Keratinocyte (primary cell): ENCODE data around the gene USP37. TPM values are rescaled to one million over a fixed set of nuclear protein-coding genes. Genes with fewer than 3 reads are reported as not detected.

Experiments
- DNase-seq: peaks from one replicate; pipeline ENCODE4 v3.0.0-alpha.2; 2011; ENCODE audit warnings: low read depth, missing footprints, low spot score
- FAIRE-seq: peaks from 2 replicates; lab custom pipeline; 2011; peaks lifted over from hg19 to GRCh38; lab: Jason Lieb, UNC
- H2AFZ ChIP-seq: 2 replicates; pipeline ENCODE4 v1.6.0; 2012; ENCODE audit warnings: low read length, control low read depth, inconsistent platforms; ENCODE audit not compliant: control insufficient read depth
- H3K27ac ChIP-seq: 2 replicates; pipeline ENCODE4 v1.5.1; 2011; ENCODE audit warnings: low read length; ENCODE audit not compliant: control insufficient read depth, insufficient read depth
- H3K27me3 ChIP-seq: 3 replicates; pipeline ENCODE4 v1.6.0; 2011; ENCODE audit warnings: low read length; ENCODE audit not compliant: control insufficient read depth, insufficient read depth; ENCODE audit errors: extremely low read depth
- H3K36me3 ChIP-seq, 2 experiments: 2 replicates in 1 of 2; 3 replicates in 1 of 2; pipeline ENCODE4 v1.5.1; 2011; ENCODE audit warnings: low read length in 2 of 2, mild to moderate bottlenecking in 1 of 2; ENCODE audit not compliant: control insufficient read depth in 2 of 2, insufficient read depth in 2 of 2; ENCODE audit errors: extremely low read depth in 1 of 2
- H3K4me1 ChIP-seq: 3 replicates; pipeline ENCODE4 v1.5.1; 2011; ENCODE audit warnings: low read length; ENCODE audit not compliant: control insufficient read depth, insufficient read depth; ENCODE audit errors: extremely low read depth
- H3K4me2 ChIP-seq: 3 replicates; pipeline ENCODE4 v1.6.0; 2011; ENCODE audit warnings: low read depth, low read length; ENCODE audit not compliant: control insufficient read depth, insufficient read depth; ENCODE audit errors: extremely low read depth
- H3K4me3 ChIP-seq, 3 experiments: fragments of 200-600 bp in 1 of 3; sonication (generic) in 1 of 3; 2 replicates in 2 of 3; 3 replicates in 1 of 3; pipeline ENCODE4 v1.5.1; 2011 to 2016; ENCODE audit warnings: low read length in 3 of 3, mild to moderate bottlenecking in 3 of 3, control low read depth in 2 of 3, inconsistent platforms in 1 of 3, low read depth in 1 of 3, mixed read lengths in 1 of 3, mixed run types in 1 of 3, moderate library complexity in 1 of 3; ENCODE audit not compliant: control insufficient read depth in 2 of 3, insufficient read depth in 2 of 3; ENCODE audit errors: extremely low read depth in 1 of 3
- H3K79me2 ChIP-seq: 2 replicates; pipeline ENCODE4 v1.6.0; 2012; ENCODE audit warnings: low read length; ENCODE audit not compliant: control insufficient read depth, insufficient read depth
- H3K9ac ChIP-seq: 3 replicates; pipeline ENCODE4 v1.6.0; 2011; ENCODE audit warnings: low read length; ENCODE audit not compliant: control insufficient read depth, insufficient read depth; ENCODE audit errors: extremely low read depth
- H3K9me1 ChIP-seq: 3 replicates; pipeline ENCODE4 v1.6.0; 2011; ENCODE audit warnings: low read length; ENCODE audit not compliant: control insufficient read depth, insufficient read depth; ENCODE audit errors: extremely low read depth
- H3K9me3 ChIP-seq: 2 replicates; pipeline ENCODE4 v1.5.1; 2012; ENCODE audit warnings: low read depth, low read length; ENCODE audit not compliant: control insufficient read depth
- H4K20me1 ChIP-seq: 3 replicates; pipeline ENCODE4 v1.6.0; 2011; ENCODE audit warnings: low read length; ENCODE audit not compliant: control insufficient read depth, insufficient read depth; ENCODE audit errors: extremely low read depth
- CTCF ChIP-seq, 3 experiments: IDR thresholded peaks in 1 of 3; conservative IDR thresholded peaks in 1 of 3; optimal IDR thresholded peaks in 1 of 3; 2 replicates in 2 of 3; 3 replicates in 1 of 3; pipeline versions ENCODE3 to v1.5.1; 2011; ENCODE audit warnings: low read length in 3 of 3, mild to moderate bottlenecking in 3 of 3, moderate library complexity in 2 of 3, control low read depth in 1 of 3, inconsistent platforms in 1 of 3; ENCODE audit not compliant: insufficient read depth in 2 of 3; ENCODE audit errors: extremely low read depth in 1 of 3
- EZH2 ChIP-seq: IDR thresholded peaks from one replicate; pipeline ENCODE4 v1.6.1; 2012; ENCODE audit warnings: inconsistent platforms, mild to moderate bottlenecking, low read length, moderate library complexity
- dilution Hi-C: fragments of 300-500 bp; cut with MboI; formaldehyde crosslinking; loops from one replicate; pipeline ENCODE4 v1.7.0; 2020; ENCODE audit warnings: low sequenced_read_pairs; ENCODE audit not compliant: extremely low pct_ligation_motif_present
- polyA plus RNA-seq, 5 experiments: library from polyadenylated mRNA; depleted of rRNA in 3 of 5; stranded (reverse) in 3 of 5; stranded (forward) in 1 of 5; unstranded in 1 of 5; fragments of >200 nt; gene quantifications; 1 replicate in 1 of 5; 2 replicates in 3 of 5; 3 replicates in 1 of 5; pipeline versions ENCODE4 v1.2.1 to v1.2.3, GENCODE V29; 2011 to 2012; ENCODE audit warnings: missing spikeins in 2 of 5, low read depth in 1 of 5, low replicate concordance in 1 of 5

USP37 gene
- polyA plus RNA-seq, 1 donor (not counting 4 experiments of a cell fraction or from before 2014, with no cell fraction given): 4.2 TPM

GRCh38 chr2:218470448-218470847 is 97.7 kb downstream of the USP37 start:
- Histone ChIP-seq H4K20me1 (no peaks in the 10 kb centered on the region), H3K79me2 (no peaks in the 10 kb centered on the region), H3K9me1 (no peaks in the 10 kb centered on the region), H3K9ac (no peak overlapping the region), H2AFZ (no peak overlapping the region), H3K4me3 (no peak overlapping the region), H3K27ac (no peak overlapping the region), H3K36me3 (peaks cover 0 to 4% of the 10 kb centered on the region in 2 experiments), H3K9me3 (no peaks in the 10 kb centered on the region), H3K4me1 (no peaks in the 10 kb centered on the region), H3K27me3 (no peaks in the 10 kb centered on the region), H3K4me2 (no peak overlapping the region)
- TF ChIP-seq EZH2: no peak
- no peak for TF ChIP-seq CTCF (optimal IDR thresholded peaks at IDR 0.05 in 1 of 3, IDR thresholded peaks at IDR 0.05 in 1 of 3, conservative IDR thresholded peaks at IDR 0.05 in 1 of 3; ENCODE audit: extremely low read depth in 1 of 3, insufficient read depth in 2 of 3, low read length in 3 of 3)
- DNase-seq: no peak
- FAIRE-seq: no peak
- dilution Hi-C loops: no loop called here

GRCh38 chr2:218465987-218466633 is 102.0 kb downstream of the USP37 start:
- Histone ChIP-seq H2AFZ (no peak overlapping the region), H3K9me3 (no peaks in the 10 kb centered on the region), H3K27ac (no peak overlapping the region), H3K4me2 (no peak overlapping the region), H4K20me1 (no peaks in the 10 kb centered on the region), H3K9me1 (no peaks in the 10 kb centered on the region), H3K36me3 (peaks cover 0 to 10% of the 10 kb centered on the region in 2 experiments), H3K9ac (no peak overlapping the region), H3K4me3 (no peak overlapping the region), H3K79me2 (no peaks in the 10 kb centered on the region), H3K27me3 (no peaks in the 10 kb centered on the region), H3K4me1 (no peaks in the 10 kb centered on the region)
- no peak for DNase-seq
- dilution Hi-C loops: no loop called here
- FAIRE-seq: no peak
- TF ChIP-seq CTCF (optimal IDR thresholded peaks at IDR 0.05 in 1 of 3, IDR thresholded peaks at IDR 0.05 in 1 of 3, conservative IDR thresholded peaks at IDR 0.05 in 1 of 3; ENCODE audit: extremely low read depth in 1 of 3, insufficient read depth in 2 of 3, low read length in 3 of 3) (peak in 2 of 3 experiments; percentile 29 to 39), EZH2 (no peak)
